A673 (cell line): Measurements from ENCODE around the gene NSD1. TPM values are rescaled to one million over a fixed set of nuclear protein-coding genes. Genes with fewer than 3 reads are reported as not detected.

Experiments
- BruUV-seq: library from RNA; stranded (reverse); fragments of 400-500 nt; replicated peaks from 2 replicates; lab custom pipeline; 2021; lab: Mats Ljungman, UMichigan
- CTCF ChIA-PET: fragments of 300-600 bp; sonication (Branson Sonifier 250); formaldehyde crosslinking; loops from one replicate; lab custom pipeline; 2022; ENCODE audit warnings: antibody characterized with exemption; lab: Charles Lee
- POLR2A ChIA-PET: fragments of 300-600 bp; sonication (Branson Sonifier 250); formaldehyde crosslinking; loops from one replicate; lab custom pipeline; 2022; ENCODE audit warnings: antibody characterized with exemption; ENCODE audit not compliant: low non-redundant PET; lab: Charles Lee
- DNase-seq: peaks from one replicate; pipeline ENCODE4 v3.0.0-alpha.2; 2015; ENCODE audit warnings: low spot score
- H3K27ac ChIP-seq: fragments of 200-600 bp; sonication (generic); 2 replicates; pipeline ENCODE4 v1.5.1; 2016; ENCODE audit warnings: mixed run types, low read depth, mild to moderate bottlenecking, mixed read lengths, antibody characterized with exemption, low read length; ENCODE audit not compliant: poor library complexity, severe bottlenecking
- H3K27me3 ChIP-seq: fragments of 200-600 bp; sonication (generic); replicated peaks from 2 replicates; pipeline ENCODE4 v1.6.1; 2017; ENCODE audit warnings: mixed run types, low read depth, mild to moderate bottlenecking, mixed read lengths, antibody characterized with exemption, low read length; ENCODE audit not compliant: insufficient read depth, poor library complexity
- H3K36me3 ChIP-seq: fragments of 200-600 bp; sonication (generic); 2 replicates; pipeline ENCODE4 v1.6.1; 2016; ENCODE audit warnings: mixed run types, mild to moderate bottlenecking, mixed read lengths, antibody characterized with exemption, low read length; ENCODE audit not compliant: insufficient read depth, poor library complexity, severe bottlenecking
- H3K4me1 ChIP-seq: fragments of 200-600 bp; sonication (generic); 2 replicates; pipeline ENCODE4 v1.6.1; 2017; ENCODE audit warnings: mixed run types, mild to moderate bottlenecking, mixed read lengths, antibody characterized with exemption, low read length; ENCODE audit not compliant: insufficient read depth, poor library complexity, severe bottlenecking
- H3K4me3 ChIP-seq: fragments of 200-600 bp; sonication (generic); 2 replicates; pipeline ENCODE4 v1.5.1; 2016; ENCODE audit warnings: low read depth, mixed run types, mild to moderate bottlenecking, mixed read lengths, low read length; ENCODE audit not compliant: poor library complexity, severe bottlenecking
- H3K9me3 ChIP-seq: fragments of 200-600 bp; sonication (generic); 2 replicates; pipeline ENCODE4 v1.6.1; 2016; ENCODE audit warnings: mixed run types, low read depth, mild to moderate bottlenecking, mixed read lengths, antibody characterized with exemption, low read length; ENCODE audit not compliant: poor library complexity, severe bottlenecking
- EZH2 ChIP-seq: fragments of 200-600 bp; sonication (generic); IDR thresholded peaks from 2 replicates; pipeline ENCODE4 v1.6.1; 2017; ENCODE audit warnings: borderline replicate concordance, low read depth, mild to moderate bottlenecking, mixed read lengths, antibody characterized with exemption, low read length; ENCODE audit not compliant: poor library complexity, severe bottlenecking
- intact Hi-C: fragments of 100-400 bp; cut with micrococcal nuclease; formaldehyde crosslinking; loops from one replicate; pipeline ENCODE4 v1.10.0; 2022; ENCODE audit not compliant: unreplicated experiment
- total RNA-seq: library from RNA; stranded (reverse); gene quantifications from 2 replicates; pipeline ENCODE4 v1.2.3, GENCODE V29; 2021
- TF ChIP-seq, protein P1 (sequence below): fragments of 300-800, 200-600 bp; sonication (generic); conservative IDR thresholded peaks from 2 replicates; pipeline ENCODE4 v1.5.1; 2017; ENCODE audit warnings: low read depth, mild to moderate bottlenecking, antibody characterized with exemption, low read length, moderate library complexity, mixed read lengths

Gene NSD1
- total RNA-seq, 1 experiment from 2014 or later, result 74.3 TPM

DNA sequence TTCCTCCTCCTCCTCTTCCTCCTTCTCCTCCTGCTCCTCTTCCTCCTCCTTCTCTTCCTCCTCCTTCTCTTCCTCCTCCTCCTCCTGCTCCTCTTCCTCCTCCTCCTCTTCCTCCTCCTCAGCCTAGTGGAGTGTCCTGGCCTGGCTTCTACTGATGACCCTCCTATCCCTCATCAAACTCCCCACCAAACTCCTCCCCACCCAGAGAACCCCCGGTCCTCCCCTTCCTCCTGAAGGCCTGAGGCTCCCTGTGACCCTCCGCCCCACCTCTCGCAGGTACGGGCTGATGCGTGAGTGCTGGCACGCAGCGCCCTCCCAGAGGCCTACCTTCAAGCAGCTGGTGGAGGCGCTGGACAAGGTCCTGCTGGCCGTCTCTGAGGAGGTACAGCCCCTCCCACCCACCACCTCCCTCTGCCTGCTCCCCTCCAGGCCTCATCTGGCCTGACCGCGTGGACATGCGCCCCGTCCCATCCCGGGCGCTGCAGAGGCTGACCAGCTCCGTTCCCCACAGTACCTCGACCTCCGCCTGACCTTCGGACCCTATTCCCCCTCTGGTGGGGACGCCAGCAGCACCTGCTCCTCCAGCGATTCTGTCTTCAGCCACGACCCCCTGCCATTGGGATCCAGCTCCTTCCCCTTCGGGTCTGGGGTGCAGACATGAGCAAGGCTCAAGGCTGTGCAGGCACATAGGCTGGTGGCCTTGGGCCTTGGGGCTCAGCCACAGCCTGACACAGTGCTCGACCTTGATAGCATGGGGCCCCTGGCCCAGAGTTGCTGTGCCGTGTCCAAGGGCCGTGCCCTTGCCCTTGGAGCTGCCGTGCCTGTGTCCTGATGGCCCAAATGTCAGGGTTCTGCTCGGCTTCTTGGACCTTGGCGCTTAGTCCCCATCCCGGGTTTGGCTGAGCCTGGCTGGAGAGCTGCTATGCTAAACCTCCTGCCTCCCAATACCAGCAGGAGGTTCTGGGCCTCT, 36.3 kb upstream of the NSD1 start:
- POLR2A ChIA-PET, result no interaction called here

DNA sequence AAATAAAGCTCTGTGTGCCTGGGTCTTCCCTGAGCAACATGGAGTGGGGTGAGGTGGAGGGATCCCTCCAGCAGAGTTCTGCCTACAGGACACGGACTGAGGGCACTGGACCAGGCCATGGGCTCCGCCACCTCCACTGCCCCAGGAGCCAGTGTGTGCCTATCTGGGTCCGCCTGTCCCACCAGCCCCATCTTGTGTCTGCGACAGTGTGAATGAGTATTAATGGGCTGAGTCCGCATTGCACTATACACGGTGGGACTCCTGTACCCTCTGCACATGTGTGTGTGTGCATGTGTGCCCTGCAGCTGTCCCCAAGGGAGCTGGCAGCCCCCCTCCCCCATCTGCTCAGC, 35.5 kb upstream of the NSD1 start:
- ChIA-PET POLR2A (no interaction called here), CTCF (no interaction called here)
- Histone ChIP-seq H3K36me3 (no peaks in the 10 kb centered on the region), H3K4me3 (no peak overlapping the region), H3K27ac (no peak overlapping the region), H3K27me3 (no peaks in the 10 kb centered on the region), H3K4me1 (no peaks in the 10 kb centered on the region), H3K9me3 (no peaks in the 10 kb centered on the region)
- intact Hi-C loops, result no loop called here
- no TSS peak for BruUV-seq
- TF ChIP-seq, protein P1, sequence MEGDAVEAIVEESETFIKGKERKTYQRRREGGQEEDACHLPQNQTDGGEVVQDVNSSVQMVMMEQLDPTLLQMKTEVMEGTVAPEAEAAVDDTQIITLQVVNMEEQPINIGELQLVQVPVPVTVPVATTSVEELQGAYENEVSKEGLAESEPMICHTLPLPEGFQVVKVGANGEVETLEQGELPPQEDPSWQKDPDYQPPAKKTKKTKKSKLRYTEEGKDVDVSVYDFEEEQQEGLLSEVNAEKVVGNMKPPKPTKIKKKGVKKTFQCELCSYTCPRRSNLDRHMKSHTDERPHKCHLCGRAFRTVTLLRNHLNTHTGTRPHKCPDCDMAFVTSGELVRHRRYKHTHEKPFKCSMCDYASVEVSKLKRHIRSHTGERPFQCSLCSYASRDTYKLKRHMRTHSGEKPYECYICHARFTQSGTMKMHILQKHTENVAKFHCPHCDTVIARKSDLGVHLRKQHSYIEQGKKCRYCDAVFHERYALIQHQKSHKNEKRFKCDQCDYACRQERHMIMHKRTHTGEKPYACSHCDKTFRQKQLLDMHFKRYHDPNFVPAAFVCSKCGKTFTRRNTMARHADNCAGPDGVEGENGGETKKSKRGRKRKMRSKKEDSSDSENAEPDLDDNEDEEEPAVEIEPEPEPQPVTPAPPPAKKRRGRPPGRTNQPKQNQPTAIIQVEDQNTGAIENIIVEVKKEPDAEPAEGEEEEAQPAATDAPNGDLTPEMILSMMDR, result no peak
- no peak for TF ChIP-seq EZH2
- DNase-seq, result no peak

More for the DNA sequence above, 36.3 kb upstream of the NSD1 start:
- Histone ChIP-seq H3K4me3 (no peak overlapping the region), H3K9me3 (no peaks in the 10 kb centered on the region), H3K36me3 (no peaks in the 10 kb centered on the region), H3K27ac (no peak overlapping the region), H3K4me1 (no peaks in the 10 kb centered on the region), H3K27me3 (no peaks in the 10 kb centered on the region)
- DNase-seq, result no peak
- TF ChIP-seq EZH2, result no peak
- TF ChIP-seq, protein P1, result no peak
- intact Hi-C loops, result no loop called here
- BruUV-seq, result no TSS peak
- CTCF ChIA-PET, result no interaction called here

DNA sequence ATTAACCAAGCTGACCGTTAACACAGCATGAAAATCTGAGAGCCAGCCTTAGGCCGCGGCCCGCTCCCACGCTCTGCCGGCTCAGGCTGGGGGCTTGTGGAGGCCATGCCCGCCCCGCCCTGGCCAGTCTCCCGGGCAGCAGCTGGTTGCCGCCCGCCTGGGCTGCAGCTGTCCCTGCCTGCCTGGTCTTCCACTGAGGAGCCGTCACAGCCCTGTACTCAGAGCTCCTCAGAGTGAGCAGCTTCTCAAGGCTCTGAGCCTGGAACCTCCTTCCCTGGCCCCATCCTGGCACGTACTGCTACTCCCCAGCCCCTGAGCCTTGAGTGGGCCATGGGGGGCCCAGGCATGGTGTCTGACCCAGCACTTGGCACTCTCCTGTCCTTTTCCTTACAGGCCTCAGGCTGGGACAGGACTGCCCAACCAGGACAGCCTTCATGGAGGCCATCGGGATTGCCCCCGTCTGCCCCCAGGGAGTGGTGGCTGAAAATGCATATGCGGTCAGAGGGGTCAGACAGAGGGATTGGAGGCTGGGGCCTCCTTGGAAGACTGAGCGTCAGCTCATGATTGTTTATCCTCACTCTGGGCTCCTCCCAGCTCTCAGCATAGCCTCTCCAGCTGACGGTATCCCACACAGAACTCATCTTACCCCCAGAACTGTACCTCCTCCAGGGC, 35.0 kb upstream of the NSD1 start:
- POLR2A ChIA-PET, result no interaction called here
- no peaks in the 10 kb centered on the region for H3K4me1 ChIP-seq
- CTCF ChIA-PET, result no interaction called here
- no peak for TF ChIP-seq EZH2
- TF ChIP-seq, protein P1, result no peak
- intact Hi-C loops, result no loop called here
- H3K27me3 ChIP-seq, result no peaks in the 10 kb centered on the region
- no peak for DNase-seq
- BruUV-seq, result no TSS peak
- H3K27ac ChIP-seq, result no peak overlapping the region
- H3K9me3 ChIP-seq, result no peaks in the 10 kb centered on the region
- H3K4me3 ChIP-seq, result no peak overlapping the region
- H3K36me3 ChIP-seq, result no peaks in the 10 kb centered on the region
